AG04450 (cell line): ENCODE data around the gene BMPR1B. TPM values are rescaled to one million over a fixed set of nuclear protein-coding genes. Genes with fewer than 3 reads are reported as not detected.

ENCODE experiments used
- CTCF ChIA-PET: fragments of 300-600, 350-600 bp; formaldehyde crosslinking; extraction: SDS; loops from one replicate; lab custom pipeline; 2022; ENCODE audit warnings: antibody characterized with exemption, inconsistent platforms; lab: Charles Lee
- POLR2A ChIA-PET: fragments of 350-600 bp; formaldehyde crosslinking; extraction: SDS; loops from one replicate; lab custom pipeline; 2021; ENCODE audit warnings: antibody characterized with exemption, inconsistent platforms; lab: Yijun Ruan, JAX
- DNase-seq: peaks from one replicate; pipeline ENCODE4 v3.0.0-alpha.2; 2011; ENCODE audit warnings: low read depth, low spot score
- H3K27ac ChIP-seq: one replicate; pipeline ENCODE4 v1.5.1; 2012; ENCODE audit warnings: low read depth, low read length, control low read depth
- H3K27me3 ChIP-seq: one replicate; pipeline ENCODE4 v1.6.0; 2012; ENCODE audit warnings: low read length; ENCODE audit not compliant: control insufficient read depth, insufficient read depth
- H3K4me3 ChIP-seq: 2 replicates; pipeline ENCODE4 v1.5.1; 2011; ENCODE audit warnings: mild to moderate bottlenecking, low read depth, low read length, control low read depth
- H3K9me3 ChIP-seq: 2 replicates; pipeline ENCODE4 v1.5.1; 2012; ENCODE audit warnings: low read length; ENCODE audit not compliant: control insufficient read depth, insufficient read depth
- CTCF ChIP-seq: IDR thresholded peaks from 2 replicates; pipeline ENCODE4 v1.5.1; 2011; ENCODE audit warnings: low read depth, low read length, control low read depth, inconsistent platforms
- polyA plus RNA-seq: library from polyadenylated mRNA; depleted of rRNA; stranded (reverse); fragments of >200 nt; gene quantifications from 2 replicates; pipeline ENCODE4 v1.2.3, GENCODE V29; 2011

BMPR1B gene
- polyA plus RNA-seq, 1 experiment: 0.42 TPM

GRCh38 chr4:95105983-95106382 is 348.2 kb downstream of the BMPR1B start:
- Histone ChIP-seq H3K27me3 (peaks cover 2% of the 10 kb centered on the region), H3K27ac (no peak overlapping the region), H3K9me3 (no peaks in the 10 kb centered on the region), H3K4me3 (no peak overlapping the region)
- POLR2A ChIA-PET: no interaction called here
- no peak for DNase-seq
- CTCF ChIA-PET: interaction anchor here (0.6 to 1.2 kb wide), 3 partner anchors 11 to 485 kb away, joined by 3 read pairs; no protein-coding TSS in a partner anchor
- no peak for TF ChIP-seq CTCF

GRCh38 chr4:95106408-95106928 is 348.7 kb downstream of the BMPR1B start:
- Histone ChIP-seq H3K27me3 (no peaks in the 10 kb centered on the region), H3K4me3 (no peak overlapping the region), H3K27ac (no peak overlapping the region), H3K9me3 (no peaks in the 10 kb centered on the region)
- DNase-seq: no peak
- POLR2A ChIA-PET: no interaction called here
- CTCF ChIA-PET: interaction anchor here (0.6 to 1.2 kb wide), 3 partner anchors 11 to 485 kb away, joined by 3 read pairs; no protein-coding TSS in a partner anchor
- TF ChIP-seq CTCF: no peak

- Histone ChIP-seq H3K27me3 (no peaks in the 10 kb centered on the region), H3K9me3 (no peaks in the 10 kb centered on the region), H3K4me3 (no peak overlapping the region), H3K27ac (no peak overlapping the region)
- CTCF ChIA-PET: no interaction called here
- POLR2A ChIA-PET: no interaction called here
- no peak for TF ChIP-seq CTCF
- DNase-seq: no peak
Observed at GRCh38 chr4:95107004-95107403, 349.2 kb downstream of the BMPR1B start.

- H3K4me3 ChIP-seq: no peak overlapping the region
- no peaks in the 10 kb centered on the region for H3K9me3 ChIP-seq
- DNase-seq: no peak
- ChIA-PET CTCF (no interaction called here), POLR2A (no interaction called here)
- no peak overlapping the region for H3K27ac ChIP-seq
- no peaks in the 10 kb centered on the region for H3K27me3 ChIP-seq
- no peak for TF ChIP-seq CTCF
Observed at GRCh38 chr4:95107635-95108034, 349.9 kb downstream of the BMPR1B start.

GRCh38 chr4:95108883-95109421 is 351.2 kb downstream of the BMPR1B start:
- Histone ChIP-seq H3K9me3 (no peaks in the 10 kb centered on the region), H3K27me3 (no peaks in the 10 kb centered on the region), H3K4me3 (no peak overlapping the region), H3K27ac (no peak overlapping the region)
- ChIA-PET POLR2A (no interaction called here), CTCF (no interaction called here)
- no peak for DNase-seq
- no peak for TF ChIP-seq CTCF
